H1 (cell line): ENCODE results near the gene TSPAN17. TPM values are rescaled to one million over a fixed set of nuclear protein-coding genes. Genes with fewer than 3 reads are reported as not detected.

Experiments used
- CTCF ChIA-PET: fragments of 300-600 bp; sonication (Branson Sonifier 250); formaldehyde crosslinking; loops from one replicate; lab custom pipeline; 2021; ENCODE audit not compliant: partially characterized antibody; lab: Charles Lee
- POLR2A ChIA-PET: fragments of 300-600 bp; sonication (Branson Sonifier 250); formaldehyde crosslinking; loops from one replicate; lab custom pipeline; 2021; ENCODE audit warnings: inconsistent platforms; ENCODE audit not compliant: partially characterized antibody; lab: Charles Lee
- DNase-seq, 2 experiments: peaks; one replicate each; pipeline versions ENCODE4 v3.0.0 to v3.0.0-alpha.2; 2010 to 2022; ENCODE audit warnings: low spot score in 2 of 2, low read depth in 1 of 2, mixed read lengths in 1 of 2
- FAIRE-seq: peaks from 2 replicates; lab custom pipeline; 2011; peaks lifted over from hg19 to GRCh38; lab: Jason Lieb, UNC
- H2AFZ ChIP-seq: 2 replicates; pipeline ENCODE4 v1.8.1; 2012; ENCODE audit warnings: low read length, inconsistent platforms
- H2AK5ac ChIP-seq: 2 replicates; pipeline ENCODE4 v1.6.1; 2013; ENCODE audit warnings: low read depth, low read length
- H2BK120ac ChIP-seq: replicated peaks from 2 replicates; pipeline ENCODE3; 2013; ENCODE audit warnings: low read depth, low read length, inconsistent platforms
- H2BK12ac ChIP-seq: 2 replicates; pipeline ENCODE4 v1.6.1; 2013; ENCODE audit warnings: low read depth, low read length
- H2BK15ac ChIP-seq: 2 replicates; pipeline ENCODE4 v1.6.1; 2013; ENCODE audit warnings: low read length
- H2BK20ac ChIP-seq: 2 replicates; pipeline ENCODE4 v1.6.1; 2013; ENCODE audit warnings: low read length
- H2BK5ac ChIP-seq: 2 replicates; pipeline ENCODE4 v1.6.1; 2013; ENCODE audit warnings: low read depth, low read length
- H3K14ac ChIP-seq: 2 replicates; pipeline ENCODE4 v1.6.1; 2013; ENCODE audit warnings: inconsistent platforms; ENCODE audit not compliant: insufficient read length
- H3K18ac ChIP-seq: 2 replicates; pipeline ENCODE4 v1.6.1; 2013; ENCODE audit warnings: low read length; ENCODE audit errors: extremely low read depth
- H3K23ac ChIP-seq: 2 replicates; pipeline ENCODE4 v1.6.1; 2013; ENCODE audit warnings: inconsistent platforms; ENCODE audit not compliant: insufficient read length
- H3K23me2 ChIP-seq: 2 replicates; pipeline ENCODE4 v1.6.1; 2013; ENCODE audit warnings: low read depth, low read length
- H3K27ac ChIP-seq: 2 replicates; pipeline ENCODE4 v1.6.1; 2011; ENCODE audit warnings: low read depth, low read length, inconsistent platforms
- H3K27me3 ChIP-seq, 4 experiments: replicated peaks in 1 of 4; 1 replicate in 1 of 4; 2 replicates in 3 of 4; pipeline versions ENCODE4 v1.6.1 to v1.8.1; 2011 to 2013; ENCODE audit warnings: low read length in 3 of 4, mild to moderate bottlenecking in 3 of 4, inconsistent platforms in 2 of 4, mixed read lengths in 2 of 4, moderate library complexity in 1 of 4; ENCODE audit not compliant: control insufficient read depth in 3 of 4, insufficient read depth in 3 of 4; ENCODE audit errors: extremely low read depth in 1 of 4
- H3K36me3 ChIP-seq, 4 experiments: 2 replicates each; pipeline versions ENCODE4 v1.6.1 to v1.8.1; 2011 to 2013; ENCODE audit warnings: mild to moderate bottlenecking in 4 of 4, low read length in 3 of 4, moderate library complexity in 2 of 4, control low read depth in 1 of 4, inconsistent platforms in 1 of 4; ENCODE audit not compliant: insufficient read depth in 4 of 4, control insufficient read depth in 2 of 4
- H3K4ac ChIP-seq: replicated peaks from 2 replicates; pipeline ENCODE3; 2013; ENCODE audit warnings: low read length, low read depth, mixed read lengths, inconsistent platforms; ENCODE audit not compliant: insufficient read length
- H3K4me1 ChIP-seq, 4 experiments: replicated peaks in 1 of 4; 1 replicate in 1 of 4; 2 replicates in 3 of 4; pipeline versions ENCODE4 v1.6.1 to v1.8.1; 2011 to 2013; ENCODE audit warnings: low read length in 3 of 4, inconsistent platforms in 2 of 4, mixed read lengths in 1 of 4; ENCODE audit not compliant: insufficient read depth in 4 of 4, control insufficient read depth in 3 of 4
- H3K4me2 ChIP-seq, 2 experiments: 2 replicates each; pipeline versions ENCODE4 v1.6.1 to v1.8.1; 2011 to 2013; ENCODE audit warnings: low read depth in 2 of 2, low read length in 2 of 2, control low read depth in 1 of 2, inconsistent platforms in 1 of 2, mild to moderate bottlenecking in 1 of 2; ENCODE audit not compliant: insufficient read depth in 1 of 2
- H3K4me3 ChIP-seq, 4 experiments: fragments of 200-600, 300-600 bp in 1 of 4; sonication (generic), shearing (Covaris generic), sonication (Bioruptor Twin) in 1 of 4; 2 replicates each; pipeline versions ENCODE4 v1.5.1 to v1.8.1; 2011 to 2016; ENCODE audit warnings: low read length in 4 of 4, low read depth in 3 of 4, control low read depth in 2 of 4, inconsistent platforms in 2 of 4, mild to moderate bottlenecking in 2 of 4, mixed read lengths in 1 of 4, moderate library complexity in 1 of 4; ENCODE audit not compliant: insufficient read depth in 2 of 4; ENCODE audit errors: extremely low read depth in 1 of 4
- H3K56ac ChIP-seq: replicated peaks from 2 replicates; pipeline ENCODE3; 2013; ENCODE audit warnings: low read depth, mild to moderate bottlenecking, mixed read lengths, low read length, inconsistent platforms; ENCODE audit not compliant: insufficient read length
- H3K79me1 ChIP-seq: 2 replicates; pipeline ENCODE4 v1.6.1; 2013; ENCODE audit warnings: low read depth, low read length, control low read depth
- H3K79me2 ChIP-seq, 2 experiments: 2 replicates each; pipeline versions ENCODE4 v1.6.1 to v1.8.1; 2012 to 2013; ENCODE audit warnings: low read length in 2 of 2, mild to moderate bottlenecking in 2 of 2, inconsistent platforms in 1 of 2; ENCODE audit not compliant: insufficient read depth in 2 of 2, control insufficient read depth in 1 of 2
- H3K9ac ChIP-seq, 4 experiments: replicated peaks in 1 of 4; 1 replicate in 1 of 4; 2 replicates in 3 of 4; pipeline versions ENCODE4 v1.6.1 to v1.8.1; 2011 to 2013; ENCODE audit warnings: low read depth in 3 of 4, low read length in 3 of 4, control low read depth in 2 of 4, mild to moderate bottlenecking in 2 of 4, moderate library complexity in 2 of 4, inconsistent platforms in 1 of 4; ENCODE audit errors: extremely low read depth in 1 of 4
- H3K9me3 ChIP-seq, 2 experiments: 2 replicates each; pipeline versions ENCODE4 v1.6.1 to v1.8.1; 2012 to 2013; ENCODE audit warnings: mild to moderate bottlenecking in 2 of 2, moderate library complexity in 2 of 2, control low read depth in 1 of 2, inconsistent platforms in 1 of 2, low read depth in 1 of 2, low read length in 1 of 2, mixed read lengths in 1 of 2; ENCODE audit not compliant: insufficient read depth in 2 of 2
- H4K20me1 ChIP-seq, 2 experiments: replicated peaks in 1 of 2; 2 replicates each; pipeline versions ENCODE3 to v1.8.1; 2011 to 2013; ENCODE audit warnings: inconsistent platforms in 2 of 2, low read length in 2 of 2, mild to moderate bottlenecking in 1 of 2; ENCODE audit not compliant: insufficient read depth in 2 of 2, control insufficient read depth in 1 of 2
- H4K5ac ChIP-seq: 2 replicates; pipeline ENCODE4 v1.6.1; 2013; ENCODE audit warnings: low read length, low read depth, mixed read lengths, inconsistent platforms; ENCODE audit not compliant: insufficient read length
- H4K8ac ChIP-seq: 2 replicates; pipeline ENCODE4 v1.8.0; 2013; ENCODE audit warnings: mild to moderate bottlenecking, moderate library complexity, low read length, inconsistent platforms; ENCODE audit not compliant: insufficient read depth; ENCODE audit errors: extremely low read depth
- H4K91ac ChIP-seq: replicated peaks from 2 replicates; pipeline ENCODE3; 2013; ENCODE audit warnings: low read length, mixed read lengths, inconsistent platforms; ENCODE audit not compliant: insufficient read length
- NRF1 ChIP-seq: IDR thresholded peaks from 2 replicates; pipeline ENCODE4 v1.6.1; 2011; ENCODE audit warnings: mild to moderate bottlenecking, low read depth, low read length, improper control_type of control experiment
- POLR2AphosphoS5 ChIP-seq: IDR thresholded peaks from 2 replicates; pipeline ENCODE4 v1.6.1; 2011; ENCODE audit warnings: low read depth, low read length
- POU5F1 ChIP-seq: IDR thresholded peaks from 2 replicates; pipeline ENCODE4 v1.6.1; 2011; ENCODE audit warnings: low read depth, mild to moderate bottlenecking, low read length, moderate library complexity
- TAF7 ChIP-seq: optimal IDR thresholded peaks from 2 replicates; pipeline ENCODE3; 2011; ENCODE audit warnings: low read depth, mild to moderate bottlenecking, inconsistent platforms, low read length, moderate library complexity, borderline replicate concordance
- ZNF274 ChIP-seq: IDR thresholded peaks from 2 replicates; pipeline ENCODE4 v1.7.0; 2012; ENCODE audit warnings: low read length, borderline replicate concordance; ENCODE audit errors: extremely low read depth
- WGBS, 2 experiments: shearing (Covaris generic) in 1 of 2; methylation state at CpG; one replicate each; pipeline versions ENCODE4 v1.1.6 to v1.1.7; 2013 to 2015; ENCODE audit warnings: low lambda C conversion rate in 2 of 2, mixed read lengths in 2 of 2, inconsistent platforms in 1 of 2, low coverage in 1 of 2, missing lambda C conversion rate in 1 of 2; ENCODE audit not compliant: insufficient replicate concordance in 2 of 2, insufficient coverage in 1 of 2, insufficient read length in 1 of 2; ENCODE audit errors: extremely low coverage in 1 of 2, missing lambda C conversion rate in 1 of 2; 5-methylcytosine and 5-hydroxymethylcytosine counted together
- polyA plus RNA-seq, 7 experiments: library from polyadenylated mRNA; depleted of rRNA in 3 of 7; stranded (reverse) in 5 of 7; unstranded in 2 of 7; fragments of >200 nt in 5 of 7; fragments of 200-250 nt in 2 of 7; gene quantifications; 1 replicate in 5 of 7; 2 replicates in 1 of 7; 4 replicates in 1 of 7; pipeline versions ENCODE4 v1.2.1 to v1.2.3, GENCODE V29; 2011 to 2013; ENCODE audit warnings: missing spikeins in 2 of 7, mixed read lengths in 2 of 7
- total RNA-seq: library from RNA; stranded (reverse); fragmentation: NEBNext Ultra II Directional; extraction: Animal tissue kit (Norgen Biotek cat#: 25700); gene quantifications from 2 replicates; pipeline ENCODE4 v1.2.1, GENCODE V29; 2021

The TSPAN17 gene
- total and polyA plus RNA-seq, 2 of the 8 experiments (the other 6 are each of a cell fraction or from before 2014, with no cell fraction given), result 41.5 to 53.7 TPM

- no peak overlapping the region for H3K23ac ChIP-seq
- CTCF ChIA-PET, result interaction anchor here (1.3 to 1.8 kb wide), 2 partner anchors 11 to 25 kb away, joined by 3 to 5 read pairs; no protein-coding TSS in a partner anchor
- H4K5ac ChIP-seq, result no peak overlapping the region
- TF ChIP-seq TAF7 (no peak), ZNF274 (no peak), POU5F1 (no peak), POLR2AphosphoS5 (no peak), NRF1 (no peak)
- no peaks in the 10 kb centered on the region for H3K36me3 ChIP-seq
- FAIRE-seq, result no peak
- no peaks in the 10 kb centered on the region for H4K20me1 ChIP-seq
- no peak overlapping the region for H4K8ac ChIP-seq
- H2AFZ ChIP-seq, result no peak overlapping the region
- no peak overlapping the region for H3K4me2 ChIP-seq
- H2BK20ac ChIP-seq, result no peak overlapping the region
- no peak overlapping the region for H2BK15ac ChIP-seq
- H3K27ac ChIP-seq, result no peak overlapping the region
- H3K79me2 ChIP-seq, result no peaks in the 10 kb centered on the region
- no peak overlapping the region for H4K91ac ChIP-seq
- H3K27me3 ChIP-seq, result no peaks in the 10 kb centered on the region; a peak in 1 of 7 replicates
- H3K9me3 ChIP-seq, result no peaks in the 10 kb centered on the region
- no peak overlapping the region for H3K9ac ChIP-seq
- no peak overlapping the region for H3K14ac ChIP-seq
- H3K4me3 ChIP-seq, result no peak overlapping the region
- no peak overlapping the region for H2BK5ac ChIP-seq
- no peak overlapping the region for H3K4ac ChIP-seq
- no peaks in the 10 kb centered on the region for H3K23me2 ChIP-seq
- H3K4me1 ChIP-seq, result peaks cover 0 to 7% (median 4%) of the 10 kb centered on the region in 4 experiments; a peak in 6 of 7 replicates
- 89% methylated on average over 3 of the region's 3 CpGs; no CpG with 5 or more reads in 1 of the 2 experiments for WGBS, 2 experiments
- H3K18ac ChIP-seq, result no peak overlapping the region
- no peak overlapping the region for H2BK120ac ChIP-seq
- no peak overlapping the region for H2BK12ac ChIP-seq
- no peak overlapping the region for H3K56ac ChIP-seq
- H3K79me1 ChIP-seq, result no peaks in the 10 kb centered on the region
- POLR2A ChIA-PET, result interaction anchor here (1.0 kb wide), 1 partner anchor 35 kb away, joined by 3 read pairs; no protein-coding TSS in a partner anchor
- no peak overlapping the region for H2AK5ac ChIP-seq
- no peak for DNase-seq
Measured at GRCh38 chr5:176704355-176704754, 57.1 kb downstream of the TSPAN17 start.
